GM11168 (cell line): Measurements from ENCODE around the gene SH2B3.

ENCODE experiments used
- in situ Hi-C: fragments of 300-500 bp; cut with MboI; formaldehyde crosslinking; loops from one replicate; pipeline ENCODE4 v1.12.0; 2022; ENCODE audit warnings: low sequenced_read_pairs; ENCODE audit not compliant: unreplicated experiment

Gene SH2B3

DNA sequence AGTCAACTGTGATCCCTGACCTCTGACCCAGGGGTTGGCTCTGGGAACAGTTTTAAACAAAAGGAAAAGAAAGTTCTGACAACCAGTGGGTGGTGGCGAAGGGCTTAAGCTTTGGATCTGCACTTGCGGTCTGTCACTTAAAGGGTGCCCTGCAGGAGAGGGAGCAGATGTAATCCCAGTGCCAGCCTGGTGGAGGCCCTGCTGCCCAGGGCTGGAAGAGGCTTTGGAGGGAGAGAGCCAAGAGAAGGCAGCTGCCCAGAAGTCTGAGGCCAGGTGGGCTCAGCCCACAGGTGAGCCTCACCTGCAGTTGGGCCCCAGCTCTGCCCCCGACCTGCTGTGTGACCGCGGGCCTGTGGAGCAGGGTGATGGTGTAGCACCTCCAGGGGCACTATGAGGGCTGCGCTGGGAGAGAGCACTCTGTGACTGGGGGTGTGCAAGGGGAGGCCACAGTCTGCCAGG is 19.1 kb downstream of the SH2B3 start:
- in situ Hi-C loops, result no loop called here

DNA sequence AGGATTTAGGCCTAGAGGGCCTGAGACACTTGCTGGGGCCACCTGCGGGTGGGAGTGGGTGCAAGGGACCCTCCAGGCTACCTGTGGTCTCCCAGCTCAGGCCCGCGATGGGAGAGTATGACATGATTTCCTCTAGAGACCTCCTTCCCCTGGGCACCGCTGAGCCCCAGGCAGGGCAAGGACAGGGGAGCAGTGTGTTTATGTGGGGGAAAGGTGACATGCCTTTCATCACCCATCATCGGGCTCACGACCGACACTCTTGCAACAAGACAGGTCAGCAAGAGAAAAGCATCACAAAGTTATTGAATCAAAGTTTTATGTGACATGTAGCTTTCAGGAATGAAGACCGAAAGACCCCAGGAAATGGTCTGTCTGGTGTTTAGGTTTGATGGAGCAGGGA is 19.9 kb downstream of the SH2B3 start:
- in situ Hi-C loops, result no loop called here

GRCh38 chr12:111426344-111427185 is 20.8 kb downstream of the SH2B3 start:
- in situ Hi-C loops, result no loop called here

- in situ Hi-C loops, result no loop called here
These were observed 21.8 kb downstream of the SH2B3 start for GRCh38 chr12:111427417-111428074.

GRCh38 chr12:111428081-111428727 is 22.5 kb downstream of the SH2B3 start:
- in situ Hi-C loops, result no loop called here

DNA sequence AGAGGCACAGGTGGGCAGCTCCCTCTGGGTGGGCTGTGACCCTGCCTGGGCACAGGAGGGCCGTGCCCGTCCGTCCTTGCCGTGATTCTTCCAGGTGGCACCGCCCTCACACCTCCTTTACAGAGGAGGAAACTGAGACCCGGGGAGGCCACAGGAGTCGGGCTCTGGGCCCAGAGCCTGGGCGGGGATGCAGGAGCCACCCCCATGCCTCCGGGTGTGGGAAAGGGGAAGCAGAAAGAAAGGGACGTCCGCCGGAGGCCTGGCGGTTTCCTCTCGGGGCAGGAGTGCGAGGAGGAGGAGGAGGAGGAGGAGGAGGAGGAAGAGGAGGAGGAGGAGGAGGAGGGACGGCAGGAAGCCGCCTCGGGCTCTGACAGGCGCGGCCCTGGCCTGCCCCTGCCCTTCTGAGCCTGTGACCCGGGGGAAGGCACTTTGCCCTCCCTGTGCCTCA is 23.0 kb downstream of the SH2B3 start:
- in situ Hi-C loops, result no loop called here

DNA sequence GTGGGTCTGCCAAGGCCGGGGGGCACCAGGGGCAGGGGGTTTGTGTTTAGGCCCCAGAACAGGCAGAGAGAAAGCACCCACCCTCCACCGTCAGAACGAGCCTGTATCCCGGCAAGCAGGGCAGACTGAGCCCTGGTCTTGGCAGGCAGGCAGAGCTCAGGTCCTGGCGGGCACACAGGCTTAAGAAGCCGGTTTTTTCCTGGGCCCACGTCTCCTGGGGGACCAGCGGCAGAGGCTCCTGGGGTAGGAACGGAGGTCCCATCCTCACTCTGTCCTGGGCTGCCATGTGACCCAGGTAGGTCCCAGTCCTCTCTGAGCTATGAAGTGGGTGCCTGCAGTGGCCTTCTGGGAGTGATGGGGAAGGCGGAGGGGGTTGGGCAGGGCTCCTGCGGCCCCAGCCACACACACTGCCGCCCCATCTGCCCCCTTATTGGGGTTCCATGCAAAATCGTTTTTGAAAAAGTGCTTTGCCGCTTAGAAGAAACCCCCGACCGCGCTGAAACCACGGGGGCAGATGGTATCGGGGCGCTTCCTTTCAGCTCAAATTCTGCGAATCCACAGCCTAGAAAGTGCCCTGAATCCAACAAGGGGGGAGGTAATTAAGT is 24.2 kb downstream of the SH2B3 start:
- in situ Hi-C loops, result no loop called here

DNA sequence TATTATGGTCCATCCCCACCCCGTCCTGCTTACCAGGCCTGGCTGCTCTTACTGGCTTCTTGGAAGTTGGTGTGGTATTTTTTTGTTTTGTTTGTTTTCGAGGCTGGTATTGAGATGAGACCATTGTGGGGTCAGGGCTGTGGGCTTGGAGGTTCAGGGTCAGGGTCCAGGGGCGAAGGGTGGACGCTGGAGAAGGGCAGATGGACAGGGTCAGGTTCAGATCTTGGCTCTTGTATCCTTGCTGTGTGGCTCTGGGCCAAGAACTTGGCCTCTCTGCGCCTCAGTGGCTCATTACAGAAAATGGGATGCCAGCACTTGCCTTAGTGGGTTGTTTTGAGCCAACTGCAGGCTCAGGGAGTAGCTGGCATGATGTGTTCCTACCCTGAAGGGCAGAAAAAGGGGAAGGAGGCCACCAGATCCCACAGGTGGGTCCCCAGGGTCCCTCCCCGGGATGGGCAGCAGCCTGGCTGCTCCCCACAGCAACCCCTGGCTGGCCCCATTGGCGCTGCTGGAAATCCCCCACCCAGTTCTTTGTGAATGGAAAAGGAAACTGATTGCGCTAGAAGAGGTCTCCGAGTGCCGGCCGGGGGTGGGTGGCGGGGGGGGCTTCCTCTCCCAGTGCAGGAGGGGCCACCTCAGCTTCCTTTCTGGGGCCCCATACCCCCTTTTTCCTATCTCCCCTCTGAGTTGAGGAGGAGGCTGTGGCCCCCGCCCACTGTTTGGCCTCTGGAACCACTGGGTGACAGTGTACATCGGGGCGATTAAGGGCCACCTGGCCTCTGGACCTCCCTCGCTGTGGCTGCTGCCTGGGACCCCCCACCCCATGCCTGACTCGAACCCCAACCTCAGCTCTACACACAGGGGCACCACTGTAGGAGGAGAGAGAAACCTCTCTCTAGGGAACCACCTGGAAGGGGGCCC is 25.0 kb downstream of the SH2B3 start:
- in situ Hi-C loops, result no loop called here

DNA sequence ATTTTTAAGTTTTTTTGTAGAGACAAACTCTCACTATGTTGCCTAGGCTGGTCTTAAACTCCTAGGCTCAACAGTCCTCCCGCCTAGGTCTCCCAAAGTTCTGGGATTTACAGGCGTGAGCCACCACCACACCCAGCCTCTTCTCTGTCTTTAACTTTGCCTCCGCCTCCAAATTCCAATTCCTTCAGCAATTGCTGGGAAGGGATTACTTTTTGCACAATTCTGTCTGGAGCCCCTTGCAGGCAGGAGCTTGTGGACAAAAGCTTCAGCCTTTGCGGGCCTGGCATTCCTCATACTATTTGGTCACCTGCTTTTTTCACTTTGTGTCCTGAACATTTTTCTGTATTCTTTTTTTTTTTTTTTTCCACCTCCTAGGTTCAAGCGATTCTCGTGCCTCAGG is 26.0 kb downstream of the SH2B3 start:
- in situ Hi-C loops, result no loop called here

- in situ Hi-C loops, result no loop called here
These were observed 28.3 kb downstream of the SH2B3 start for GRCh38 chr12:111434049-111434448.

DNA sequence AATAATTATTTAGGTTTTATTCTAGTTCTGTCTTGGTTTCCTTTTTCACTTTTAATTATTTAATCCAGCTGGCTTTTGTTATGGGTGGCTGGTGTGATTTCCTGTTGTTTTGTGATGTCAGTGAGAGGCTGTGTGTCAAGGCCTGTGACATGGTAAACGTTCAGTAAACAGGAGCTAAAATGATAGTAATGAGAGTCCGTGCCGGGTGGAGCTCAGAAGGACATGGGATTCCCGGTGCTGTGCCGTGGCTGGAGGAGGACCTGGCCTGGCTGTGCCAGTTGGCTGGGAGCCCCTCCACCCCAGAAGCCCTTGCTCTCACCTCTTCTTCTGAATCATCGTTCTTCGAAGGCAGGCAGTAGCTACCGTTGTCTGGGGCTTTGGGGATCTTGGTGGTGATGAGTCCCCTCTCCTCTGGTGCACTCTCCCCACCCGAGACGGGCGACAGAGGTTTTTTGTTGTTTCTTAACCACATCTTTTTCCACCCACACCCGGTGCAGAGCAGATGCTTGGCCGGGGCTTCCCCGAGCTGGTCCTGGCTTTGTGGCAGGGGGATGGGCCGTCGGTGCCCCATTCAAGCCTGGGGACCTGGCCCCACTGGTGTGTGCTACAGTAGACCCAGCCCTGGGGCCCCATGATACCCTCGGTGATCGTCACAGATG is 29.1 kb downstream of the SH2B3 start:
- in situ Hi-C loops, result no loop called here

- in situ Hi-C loops, result no loop called here
These were observed 30.0 kb downstream of the SH2B3 start for GRCh38 chr12:111435661-111436201.

DNA sequence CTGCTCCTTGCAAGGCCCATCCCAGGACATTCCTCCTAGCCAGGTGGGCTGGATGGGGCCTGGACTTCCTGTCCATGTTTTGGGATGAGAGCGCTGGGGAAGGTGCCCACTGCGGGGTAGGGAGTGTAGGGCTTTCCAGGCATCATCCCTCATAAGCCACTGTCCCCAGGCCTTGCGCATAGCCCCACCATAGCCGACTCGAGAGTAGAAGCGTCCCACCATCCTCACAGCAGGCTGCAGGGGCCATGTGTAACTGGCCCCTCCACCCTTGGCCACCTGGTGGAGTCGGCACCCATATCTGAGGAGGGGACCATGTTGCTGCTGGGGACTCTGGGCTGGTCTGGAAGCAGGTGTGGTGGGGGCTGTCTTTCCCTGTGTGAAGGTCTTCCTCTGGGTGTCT is 30.5 kb downstream of the SH2B3 start:
- in situ Hi-C loops, result no loop called here

- in situ Hi-C loops, result no loop called here
These were observed 31.1 kb downstream of the SH2B3 start for GRCh38 chr12:111436811-111437210.

- in situ Hi-C loops, result no loop called here
These were observed 32.2 kb downstream of the SH2B3 start for GRCh38 chr12:111437816-111438454.

GRCh38 chr12:111438481-111438880 is 32.8 kb downstream of the SH2B3 start:
- in situ Hi-C loops, result no loop called here

DNA sequence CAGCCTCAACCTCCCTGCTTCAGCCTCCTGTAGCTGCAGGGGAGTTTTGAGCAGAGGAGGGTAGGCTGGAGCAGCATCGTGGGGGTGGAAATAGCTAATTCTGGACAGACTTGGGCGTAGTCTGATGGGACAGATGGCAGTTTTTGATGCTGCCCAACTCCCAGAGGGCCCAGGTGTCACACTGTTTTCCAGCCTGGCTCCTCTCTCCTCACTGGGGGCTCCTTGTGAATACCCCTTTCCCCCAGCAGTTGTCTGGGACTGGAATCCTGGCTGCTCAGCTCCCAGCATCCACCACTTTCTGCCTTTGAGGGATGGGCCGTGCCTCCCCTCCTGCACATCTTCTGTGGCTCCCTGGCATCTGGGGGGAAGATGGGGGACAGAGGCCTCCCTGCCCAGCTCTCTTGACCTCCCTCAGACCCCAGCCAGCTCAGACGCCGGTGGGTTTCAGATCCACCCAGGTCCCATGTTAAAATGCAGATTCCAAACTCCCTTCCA is 34.0 kb downstream of the SH2B3 start:
- in situ Hi-C loops, result loop anchor here (5.0 kb wide), 1 partner anchor 32 kb away; the partner anchor contains the start of gene SH2B3

DNA sequence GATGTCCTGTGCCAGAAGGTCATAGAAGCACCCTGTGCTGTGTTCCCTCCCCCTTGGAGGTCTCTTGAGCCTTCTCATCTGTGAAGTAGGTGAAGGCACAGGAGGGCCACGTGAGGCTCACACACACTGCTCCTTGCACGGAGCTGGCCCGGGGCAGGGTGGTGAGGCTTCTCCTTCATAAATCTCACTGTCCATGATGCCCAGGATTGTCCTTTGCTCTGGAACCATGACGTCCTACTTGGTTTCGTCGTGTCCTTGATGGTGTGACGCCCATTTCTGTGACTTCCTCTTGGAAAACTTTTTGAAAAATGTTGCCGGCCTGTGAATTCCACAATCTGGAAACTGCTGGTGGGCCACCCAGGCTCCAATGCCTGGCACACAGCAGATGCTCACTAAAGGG is 34.4 kb downstream of the SH2B3 start:
- in situ Hi-C loops, result loop anchor here (5.0 kb wide), 1 partner anchor 33 kb away; the partner anchor contains the start of gene SH2B3
